ENCODE data around the gene SIRPA. TPM values are rescaled to one million over a fixed set of nuclear protein-coding genes. Genes with fewer than 3 reads are reported as not detected.

SIRPA gene
- total and polyA plus RNA-seq, 4 experiments from 2014 or later = 1.8 to 2.4 TPM; not detected in 2

DNA sequence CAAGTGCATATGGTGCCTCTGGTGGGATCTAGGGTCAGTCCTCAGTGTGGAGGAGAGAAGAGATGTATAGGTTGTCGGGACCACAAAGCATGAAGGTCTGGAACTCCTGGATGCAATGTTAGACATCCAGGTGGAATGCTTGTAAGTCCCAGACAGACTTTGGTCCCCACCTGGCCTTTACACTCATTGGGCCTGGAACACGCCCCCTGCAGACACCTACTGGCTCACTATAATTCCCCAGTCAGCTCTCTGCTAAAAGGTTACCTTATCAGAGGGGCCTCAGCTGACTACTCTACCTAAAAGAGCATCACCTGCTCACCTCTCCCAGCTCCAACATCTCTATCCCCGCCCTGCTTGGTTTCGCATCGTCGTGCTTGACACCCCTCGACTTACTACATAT is 41.7 kb upstream of the SIRPA start:
- peaks cover 3 to 20% of the 10 kb centered on the region in 2 donors for H3K27me3 Mint-ChIP-seq
- H3K9me3 ChIP-seq (ENCODE audit: control insufficient read depth in 1 of 2, low read length in 2 of 2) = no peaks in the 10 kb centered on the region
- no peak overlapping the region for H3K27ac ChIP-seq (ENCODE audit: low read depth, low read length)
- H3K27me3 ChIP-seq (ENCODE audit: insufficient read depth, low read length) = no peaks in the 10 kb centered on the region
- ChIA-PET POLR2A (ENCODE audit: partially characterized antibody) (no interaction called here), CTCF (ENCODE audit: partially characterized antibody) (no interaction called here)
- H3K4me1 ChIP-seq (ENCODE audit: insufficient read depth, low read length) = no peaks in the 10 kb centered on the region
- no peak overlapping the region for H3K4me3 Mint-ChIP-seq
- no peak for DNase-seq
- H3K27ac Mint-ChIP-seq = no peak overlapping the region
- intact Hi-C loops (cut with micrococcal nuclease) = no loop called here
- H3K4me3 ChIP-seq (ENCODE audit: low read length in 2 of 2) = no peak overlapping the region
- H3K36me3 ChIP-seq (ENCODE audit: insufficient read depth, low read length) = no peaks in the 10 kb centered on the region
- no peaks in the 10 kb centered on the region for H3K36me3 Mint-ChIP-seq
- H3K9me3 Mint-ChIP-seq = peaks cover 0 to 2% (median 0%) of the 10 kb centered on the region in 8 donors
- H3K4me1 Mint-ChIP-seq = peaks cover 0 to 6% (median 2%) of the 10 kb centered on the region in 4 donors

DNA sequence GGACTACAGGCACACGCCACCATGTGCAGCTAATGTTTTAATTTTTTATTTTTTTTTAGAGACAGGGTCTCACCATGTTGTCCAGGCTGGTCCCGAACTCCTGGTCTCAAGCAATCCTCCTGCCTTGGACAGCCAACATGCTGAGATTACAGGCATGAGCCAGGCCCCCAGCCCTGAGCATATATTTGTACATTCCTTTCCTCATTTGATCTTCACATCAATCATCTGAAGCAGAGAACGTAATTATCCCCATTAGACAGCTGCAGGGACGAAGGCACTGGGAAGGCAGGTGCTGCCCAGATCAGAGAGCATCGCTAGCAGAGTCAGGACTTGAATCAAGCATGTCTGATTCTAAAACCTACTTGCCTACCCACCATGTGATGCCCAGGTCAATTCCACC is 41.0 kb upstream of the SIRPA start:
- no peaks in the 10 kb centered on the region for H3K9me3 ChIP-seq (ENCODE audit: control insufficient read depth in 1 of 2, low read length in 2 of 2)
- H3K36me3 ChIP-seq (ENCODE audit: insufficient read depth, low read length) = no peaks in the 10 kb centered on the region
- H3K4me1 ChIP-seq (ENCODE audit: insufficient read depth, low read length) = no peaks in the 10 kb centered on the region
- Mint-ChIP-seq H3K4me1 (peaks cover 0 to 6% (median 2%) of the 10 kb centered on the region in 4 donors), H3K27ac (no peak overlapping the region), H3K9me3 (peaks cover 0 to under 1% (median 0%) of the 10 kb centered on the region in 8 donors), H3K4me3 (no peak overlapping the region), H3K27me3 (peaks cover 3 to 20% of the 10 kb centered on the region in 2 donors), H3K36me3 (no peaks in the 10 kb centered on the region)
- no peak overlapping the region for H3K4me3 ChIP-seq (ENCODE audit: low read length in 2 of 2)
- H3K27me3 ChIP-seq (ENCODE audit: insufficient read depth, low read length) = no peaks in the 10 kb centered on the region
- ChIA-PET CTCF (ENCODE audit: partially characterized antibody) (no interaction called here), POLR2A (ENCODE audit: partially characterized antibody) (no interaction called here)
- intact Hi-C loops (cut with micrococcal nuclease) = no loop called here
- no peak overlapping the region for H3K27ac ChIP-seq (ENCODE audit: low read depth, low read length)
- DNase-seq = no peak

DNA sequence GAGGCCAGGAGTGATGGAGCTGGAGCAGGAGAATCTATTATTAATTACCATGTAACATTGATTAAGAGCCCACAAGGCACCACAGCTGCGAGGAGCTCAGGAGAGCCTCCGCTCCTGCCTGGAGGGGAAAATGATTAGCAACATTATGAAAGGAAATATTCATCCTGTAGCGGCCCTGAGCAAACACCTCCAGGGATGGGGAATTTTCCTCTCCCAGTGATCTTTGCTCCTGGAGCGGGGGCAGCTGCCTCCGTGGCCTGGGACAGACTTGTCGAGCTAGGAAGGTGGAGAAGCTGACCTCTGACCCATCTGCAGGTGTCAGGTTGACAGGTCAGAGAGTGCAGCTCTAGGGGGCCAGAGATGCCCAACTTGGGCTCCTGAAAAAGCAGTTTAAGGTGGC is 40.1 kb upstream of the SIRPA start:
- Histone ChIP-seq H3K36me3 (ENCODE audit: insufficient read depth, low read length) (no peaks in the 10 kb centered on the region), H3K27ac (ENCODE audit: low read depth, low read length) (no peak overlapping the region), H3K4me3 (ENCODE audit: low read length in 2 of 2) (no peak overlapping the region), H3K27me3 (ENCODE audit: insufficient read depth, low read length) (no peaks in the 10 kb centered on the region), H3K9me3 (ENCODE audit: control insufficient read depth in 1 of 2, low read length in 2 of 2) (no peaks in the 10 kb centered on the region), H3K4me1 (ENCODE audit: insufficient read depth, low read length) (no peaks in the 10 kb centered on the region)
- H3K27me3 Mint-ChIP-seq = peaks cover 10 to 24% of the 10 kb centered on the region in 2 donors
- H3K36me3 Mint-ChIP-seq = no peaks in the 10 kb centered on the region
- ChIA-PET CTCF (ENCODE audit: partially characterized antibody) (no interaction called here), POLR2A (ENCODE audit: partially characterized antibody) (no interaction called here)
- intact Hi-C loops (cut with micrococcal nuclease) = no loop called here
- H3K9me3 Mint-ChIP-seq = no peaks in the 10 kb centered on the region
- H3K4me3 Mint-ChIP-seq = no peak overlapping the region
- DNase-seq = no peak
- peaks cover 0 to 6% (median 2%) of the 10 kb centered on the region in 4 donors for H3K4me1 Mint-ChIP-seq
- no peak overlapping the region for H3K27ac Mint-ChIP-seq

DNA sequence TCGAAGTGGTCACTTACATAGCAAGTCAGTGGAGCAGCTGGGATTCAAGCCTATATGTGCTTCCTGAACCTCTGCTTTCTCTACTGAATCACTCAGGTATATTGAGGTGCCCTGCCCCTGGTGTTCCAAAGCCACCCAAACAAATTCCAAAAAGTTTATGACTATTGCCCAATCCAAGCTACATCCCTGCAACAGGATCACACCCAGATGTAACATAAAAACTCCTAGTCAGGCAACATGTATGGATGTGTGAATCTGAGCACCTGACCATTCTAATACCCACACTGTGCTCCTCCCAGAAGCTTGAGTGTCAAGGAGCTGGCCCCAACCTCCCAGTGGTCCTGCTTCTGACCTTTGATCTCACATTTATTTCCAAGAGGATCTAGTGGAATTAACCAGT is 39.5 kb upstream of the SIRPA start:
- Histone ChIP-seq H3K4me3 (ENCODE audit: low read length in 2 of 2) (no peak overlapping the region), H3K9me3 (ENCODE audit: control insufficient read depth in 1 of 2, low read length in 2 of 2) (no peaks in the 10 kb centered on the region), H3K4me1 (ENCODE audit: insufficient read depth, low read length) (no peaks in the 10 kb centered on the region), H3K27ac (ENCODE audit: low read depth, low read length) (no peak overlapping the region), H3K27me3 (ENCODE audit: insufficient read depth, low read length) (no peaks in the 10 kb centered on the region), H3K36me3 (ENCODE audit: insufficient read depth, low read length) (no peaks in the 10 kb centered on the region)
- intact Hi-C loops (cut with micrococcal nuclease) = no loop called here
- Mint-ChIP-seq H3K4me3 (no peak overlapping the region), H3K36me3 (no peaks in the 10 kb centered on the region), H3K4me1 (peaks cover 0 to 5% (median under 1%) of the 10 kb centered on the region in 4 donors), H3K27ac (no peak overlapping the region), H3K9me3 (no peaks in the 10 kb centered on the region), H3K27me3 (peaks cover 11 to 25% of the 10 kb centered on the region in 2 donors)
- ChIA-PET CTCF (ENCODE audit: partially characterized antibody) (no interaction called here), POLR2A (ENCODE audit: partially characterized antibody) (no interaction called here)
- DNase-seq = no peak

DNA sequence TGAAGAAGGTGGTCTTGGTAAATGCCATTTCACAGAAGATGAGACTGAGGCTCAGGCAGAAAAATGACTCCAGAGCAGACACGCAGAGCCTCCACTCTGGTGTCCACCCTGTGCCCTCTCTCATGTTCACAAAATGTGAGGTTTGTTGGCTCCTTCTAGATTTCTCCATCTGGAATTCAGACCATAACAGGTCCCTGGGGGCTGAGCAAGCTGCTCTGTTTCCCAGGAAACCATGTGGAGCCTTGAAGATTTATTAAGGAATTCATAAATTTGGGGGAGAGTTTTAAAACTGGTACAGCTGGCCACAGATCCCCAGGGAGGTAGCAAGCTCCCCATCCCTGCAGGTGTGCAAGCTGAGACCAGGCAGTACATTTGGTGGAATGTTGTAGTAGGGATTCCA is 38.8 kb upstream of the SIRPA start:
- Mint-ChIP-seq H3K9me3 (no peaks in the 10 kb centered on the region), H3K27me3 (peaks cover 11 to 31% of the 10 kb centered on the region in 2 donors), H3K4me3 (no peak overlapping the region), H3K36me3 (no peaks in the 10 kb centered on the region), H3K4me1 (no peaks in the 10 kb centered on the region), H3K27ac (no peak overlapping the region)
- POLR2A ChIA-PET (ENCODE audit: partially characterized antibody) = no interaction called here
- CTCF ChIA-PET (ENCODE audit: partially characterized antibody) = no interaction called here
- DNase-seq = no peak
- no peaks in the 10 kb centered on the region for H3K4me1 ChIP-seq (ENCODE audit: insufficient read depth, low read length)
- H3K9me3 ChIP-seq (ENCODE audit: control insufficient read depth in 1 of 2, low read length in 2 of 2) = no peaks in the 10 kb centered on the region
- intact Hi-C loops (cut with micrococcal nuclease) = no loop called here
- no peak overlapping the region for H3K27ac ChIP-seq (ENCODE audit: low read depth, low read length)
- no peaks in the 10 kb centered on the region for H3K27me3 ChIP-seq (ENCODE audit: insufficient read depth, low read length)
- H3K36me3 ChIP-seq (ENCODE audit: insufficient read depth, low read length) = no peaks in the 10 kb centered on the region
- no peak overlapping the region for H3K4me3 ChIP-seq (ENCODE audit: low read length in 2 of 2)

DNA sequence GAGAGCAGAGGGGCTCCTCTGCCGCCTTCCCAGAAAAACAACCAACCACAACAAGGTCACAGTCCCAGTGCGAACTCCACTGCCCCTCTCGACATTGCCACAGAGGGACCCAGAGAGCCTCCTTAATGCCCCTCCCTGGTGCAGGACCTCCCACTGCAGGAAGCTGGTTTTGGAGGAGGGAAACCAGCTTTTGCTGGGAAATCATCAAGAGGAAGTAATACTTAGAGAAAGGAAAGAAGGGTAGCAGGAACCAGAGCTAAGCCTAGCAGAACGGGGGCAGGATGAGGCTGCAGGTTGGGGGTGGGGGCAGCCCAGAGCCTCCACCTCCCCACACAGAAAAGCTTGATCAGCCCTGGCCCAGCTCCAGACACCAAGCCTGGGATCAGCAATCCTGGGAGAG is 37.7 kb upstream of the SIRPA start:
- Histone ChIP-seq H3K36me3 (ENCODE audit: insufficient read depth, low read length) (no peaks in the 10 kb centered on the region), H3K27me3 (ENCODE audit: insufficient read depth, low read length) (no peaks in the 10 kb centered on the region), H3K4me1 (ENCODE audit: insufficient read depth, low read length) (no peaks in the 10 kb centered on the region), H3K9me3 (ENCODE audit: control insufficient read depth in 1 of 2, low read length in 2 of 2) (no peaks in the 10 kb centered on the region), H3K27ac (ENCODE audit: low read depth, low read length) (no peak overlapping the region), H3K4me3 (ENCODE audit: low read length in 2 of 2) (no peak overlapping the region)
- no peaks in the 10 kb centered on the region for H3K4me1 Mint-ChIP-seq
- no peaks in the 10 kb centered on the region for H3K9me3 Mint-ChIP-seq
- no peak overlapping the region for H3K4me3 Mint-ChIP-seq
- H3K27ac Mint-ChIP-seq = no peak overlapping the region
- intact Hi-C loops (cut with micrococcal nuclease) = no loop called here
- H3K36me3 Mint-ChIP-seq = no peaks in the 10 kb centered on the region
- ChIA-PET CTCF (ENCODE audit: partially characterized antibody) (no interaction called here), POLR2A (ENCODE audit: partially characterized antibody) (interaction anchor here (1.4 kb wide), 1 partner anchor 16 kb away, joined by 4 read pairs; no protein-coding TSS in a partner anchor)
- peaks cover 14 to 34% of the 10 kb centered on the region in 2 donors for H3K27me3 Mint-ChIP-seq
- no peak for DNase-seq

DNA sequence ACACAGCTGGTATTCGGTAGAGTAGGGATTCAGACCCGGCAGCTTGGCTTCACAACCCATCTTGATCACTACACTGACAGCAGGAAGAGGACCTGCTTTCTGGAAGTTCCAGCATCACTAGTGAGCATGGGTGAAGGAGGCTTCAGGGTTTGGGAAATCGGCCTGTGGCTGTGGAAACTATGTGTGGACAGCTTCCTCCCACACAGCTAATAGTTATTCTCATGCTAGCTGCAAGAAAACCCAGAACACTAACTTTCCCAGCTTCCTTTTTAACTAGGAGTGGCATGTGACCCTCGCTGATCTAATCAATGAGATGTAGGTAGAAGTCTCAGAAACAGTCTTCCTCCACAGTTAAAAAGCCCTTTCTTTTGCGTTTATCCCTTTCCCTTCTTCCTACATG is 36.3 kb upstream of the SIRPA start:
- CTCF ChIA-PET (ENCODE audit: partially characterized antibody) = no interaction called here

DNA sequence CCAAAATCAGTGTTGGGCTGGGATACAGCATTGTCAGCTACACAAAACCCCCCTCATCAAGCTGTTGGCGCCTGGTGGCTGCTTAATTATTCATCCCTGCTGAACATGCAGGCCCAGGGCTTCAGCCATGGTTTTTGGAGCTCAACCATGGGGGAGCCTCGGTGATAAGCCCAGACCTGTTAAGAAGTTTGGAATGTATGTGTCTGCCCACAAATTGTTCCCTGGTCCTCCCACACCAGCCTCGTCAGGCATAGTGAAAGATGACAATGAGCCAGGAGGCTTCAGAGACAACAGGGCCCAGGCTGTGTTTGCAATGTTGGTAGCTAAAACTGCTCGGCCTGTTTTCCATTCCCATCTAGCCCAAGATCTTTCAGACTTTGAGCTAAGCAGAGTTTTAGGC is 34.8 kb upstream of the SIRPA start:
- CTCF ChIA-PET (ENCODE audit: partially characterized antibody) = no interaction called here
- peaks cover 19 to 35% of the 10 kb centered on the region in 2 donors for H3K27me3 Mint-ChIP-seq
- no peak overlapping the region for H3K4me3 Mint-ChIP-seq
- no peaks in the 10 kb centered on the region for H3K36me3 Mint-ChIP-seq
- intact Hi-C loops (cut with micrococcal nuclease) = no loop called here
- DNase-seq = no peak
- no peak overlapping the region for H3K4me3 ChIP-seq (ENCODE audit: low read length in 2 of 2)
- H3K27ac ChIP-seq (ENCODE audit: low read depth, low read length) = no peak overlapping the region
- H3K9me3 ChIP-seq (ENCODE audit: control insufficient read depth in 1 of 2, low read length in 2 of 2) = no peaks in the 10 kb centered on the region
- no peaks in the 10 kb centered on the region for H3K4me1 ChIP-seq (ENCODE audit: insufficient read depth, low read length)
- peaks cover 0 to 2% (median 0%) of the 10 kb centered on the region in 8 donors for H3K9me3 Mint-ChIP-seq
- no peak overlapping the region for H3K27ac Mint-ChIP-seq
- H3K4me1 Mint-ChIP-seq = no peaks in the 10 kb centered on the region
- POLR2A ChIA-PET (ENCODE audit: partially characterized antibody) = no interaction called here
- no peaks in the 10 kb centered on the region for H3K36me3 ChIP-seq (ENCODE audit: insufficient read depth, low read length)
- no peaks in the 10 kb centered on the region for H3K27me3 ChIP-seq (ENCODE audit: insufficient read depth, low read length)

More for the DNA sequence above, 36.3 kb upstream of the SIRPA start:
- Histone ChIP-seq H3K4me3 (ENCODE audit: low read length in 2 of 2) (no peak overlapping the region), H3K27ac (ENCODE audit: low read depth, low read length) (no peak overlapping the region), H3K4me1 (ENCODE audit: insufficient read depth, low read length) (no peaks in the 10 kb centered on the region), H3K27me3 (ENCODE audit: insufficient read depth, low read length) (no peaks in the 10 kb centered on the region), H3K36me3 (ENCODE audit: insufficient read depth, low read length) (no peaks in the 10 kb centered on the region), H3K9me3 (ENCODE audit: control insufficient read depth in 1 of 2, low read length in 2 of 2) (no peaks in the 10 kb centered on the region)
- H3K27me3 Mint-ChIP-seq = peaks cover 19 to 40% of the 10 kb centered on the region in 2 donors
- DNase-seq = no peak
- POLR2A ChIA-PET (ENCODE audit: partially characterized antibody) = interaction anchor here (1.4 kb wide), 1 partner anchor 14 kb away, joined by 4 read pairs; no protein-coding TSS in a partner anchor
- H3K27ac Mint-ChIP-seq = no peak overlapping the region
- peaks cover 0 to 2% (median 0%) of the 10 kb centered on the region in 8 donors for H3K9me3 Mint-ChIP-seq
- no peaks in the 10 kb centered on the region for H3K36me3 Mint-ChIP-seq
- intact Hi-C loops (cut with micrococcal nuclease) = no loop called here
- no peak overlapping the region for H3K4me3 Mint-ChIP-seq
- no peaks in the 10 kb centered on the region for H3K4me1 Mint-ChIP-seq
